Measurements from ENCODE around the gene VTA1. TPM values are rescaled to one million over a fixed set of nuclear protein-coding genes. Genes with fewer than 3 reads are reported as not detected.
A peak's percentile ranks its signal among the peaks of the same experiment; 100 is the strongest.
"Not testable (repeated sequence)": the region's sequence is repeated elsewhere in the genome, so short reads cannot be mapped to it uniquely, and the experiment has no call there.

The VTA1 gene
- total RNA-seq, 1 experiment from 2014 or later: 78.5 TPM

DNA sequence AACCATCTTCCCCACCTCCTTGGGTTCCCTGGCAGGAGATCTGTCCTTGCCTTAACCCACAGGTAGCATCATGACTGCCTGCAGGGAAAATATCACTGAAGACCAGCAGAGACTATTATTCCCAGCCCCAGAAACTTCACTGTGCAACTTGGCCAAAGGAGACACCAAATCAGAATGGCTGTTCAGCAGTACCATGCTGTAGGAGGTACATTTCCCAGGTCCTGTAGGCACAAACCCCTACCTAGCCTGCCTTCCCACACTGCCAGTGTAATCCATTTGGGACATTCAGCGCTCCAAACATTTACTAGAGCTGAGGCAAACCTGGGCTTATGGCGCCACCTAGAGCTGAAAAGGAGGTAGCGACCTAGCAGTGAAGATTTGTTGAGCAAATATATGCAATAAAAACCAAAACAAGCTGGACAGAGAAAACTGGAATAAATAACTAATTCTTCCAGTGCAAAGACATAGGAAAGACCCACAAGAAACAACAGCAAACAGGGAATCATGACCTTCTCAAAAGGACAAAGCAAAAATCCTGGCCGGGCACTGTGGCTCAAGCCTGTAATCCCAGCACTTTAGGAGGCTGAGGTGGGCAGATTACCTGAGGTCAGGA is 60.3 kb downstream of the VTA1 start:
- in situ Hi-C loops (cut with HindIII; ENCODE audit: low pct_unique_long_range_greater_than_20kb, low sequenced_read_pairs): no loop called here
- peak; percentile 21 for DNase-seq (ENCODE audit: low read depth)

DNA sequence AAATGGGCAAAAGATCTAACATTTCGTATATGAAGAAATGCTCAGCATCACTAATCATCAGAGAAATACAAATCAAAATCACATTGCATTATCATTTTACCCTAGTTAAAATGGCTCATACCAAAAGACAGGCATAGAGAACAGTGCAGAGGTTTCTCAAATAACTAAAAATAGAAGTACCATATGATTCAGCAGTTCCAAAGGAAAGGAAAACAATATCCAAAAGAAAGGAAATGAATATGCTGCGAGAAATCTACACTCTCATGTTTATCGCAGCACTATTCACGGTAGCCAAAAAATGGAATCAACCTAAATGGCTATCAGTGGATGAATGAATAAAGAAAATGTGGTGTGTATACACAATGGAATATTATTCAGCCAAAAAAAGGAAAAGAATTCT is 63.5 kb downstream of the VTA1 start:
- DNase-seq (ENCODE audit: low read depth): no peak
- in situ Hi-C loops (cut with HindIII; ENCODE audit: low pct_unique_long_range_greater_than_20kb, low sequenced_read_pairs): no loop called here

DNA sequence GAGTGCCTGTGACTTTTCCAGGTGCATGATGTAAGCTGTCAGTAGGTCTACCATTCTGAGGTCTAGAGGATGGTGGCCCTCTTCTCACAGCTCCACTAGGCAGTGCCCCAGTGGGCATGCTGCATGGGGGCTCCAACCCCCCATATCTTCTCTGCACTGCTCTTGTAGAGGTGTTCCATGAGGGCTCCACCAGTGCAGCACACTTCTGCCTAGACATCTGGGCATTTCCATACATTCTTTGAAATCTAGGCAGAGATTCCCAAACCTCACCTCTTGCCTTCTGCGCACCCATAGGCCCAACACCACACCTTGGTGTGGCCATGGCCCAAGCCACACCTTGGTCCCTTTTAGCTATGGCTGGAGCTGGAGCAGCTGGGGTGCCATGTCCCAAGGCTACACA is 66.3 kb downstream of the VTA1 start:
- DNase-seq (ENCODE audit: low read depth): no peak
- in situ Hi-C loops (cut with HindIII; ENCODE audit: low pct_unique_long_range_greater_than_20kb, low sequenced_read_pairs): no loop called here

DNA sequence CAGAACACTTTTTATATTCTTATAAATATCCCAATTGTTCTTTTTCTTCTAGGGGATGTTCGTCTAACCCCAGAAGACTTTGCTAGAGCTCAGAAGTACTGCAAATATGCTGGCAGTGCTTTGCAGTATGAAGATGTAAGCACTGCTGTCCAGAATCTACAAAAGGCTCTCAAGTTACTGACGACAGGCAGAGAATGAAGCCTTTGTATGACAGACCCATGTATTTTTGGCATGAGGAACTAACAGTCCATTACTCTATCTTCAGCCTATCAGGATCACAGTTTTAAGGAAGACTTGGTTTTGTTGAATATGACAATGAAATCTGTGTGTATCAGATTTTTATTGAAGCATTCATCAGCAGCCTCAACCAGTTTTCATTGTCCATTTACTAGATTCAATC is 71.4 kb downstream of the VTA1 start:
- in situ Hi-C loops (cut with HindIII; ENCODE audit: low pct_unique_long_range_greater_than_20kb, low sequenced_read_pairs): no loop called here
- DNase-seq (ENCODE audit: low read depth): no peak

DNA sequence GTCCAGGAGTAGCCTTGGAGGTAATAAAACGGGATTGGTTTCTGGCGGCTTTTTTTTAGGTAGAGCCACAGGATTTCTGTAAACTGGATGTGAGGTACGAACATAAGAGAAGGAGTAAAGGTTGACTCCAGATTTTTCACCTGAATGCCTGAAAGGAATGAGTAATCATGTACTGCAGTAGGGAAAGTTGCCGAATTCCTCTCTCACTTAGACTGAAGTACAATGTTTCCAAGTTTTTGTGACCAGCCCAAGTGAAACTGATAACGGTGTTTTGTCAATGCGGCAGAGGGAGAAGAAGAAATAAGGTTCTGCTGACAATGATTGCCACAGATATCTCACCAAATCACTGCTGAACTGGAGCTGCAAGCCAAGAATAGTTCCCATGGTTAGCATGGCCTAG is 75.0 kb downstream of the VTA1 start:
- no peak for DNase-seq (ENCODE audit: low read depth)
- in situ Hi-C loops (cut with HindIII; ENCODE audit: low pct_unique_long_range_greater_than_20kb, low sequenced_read_pairs): no loop called here

DNA sequence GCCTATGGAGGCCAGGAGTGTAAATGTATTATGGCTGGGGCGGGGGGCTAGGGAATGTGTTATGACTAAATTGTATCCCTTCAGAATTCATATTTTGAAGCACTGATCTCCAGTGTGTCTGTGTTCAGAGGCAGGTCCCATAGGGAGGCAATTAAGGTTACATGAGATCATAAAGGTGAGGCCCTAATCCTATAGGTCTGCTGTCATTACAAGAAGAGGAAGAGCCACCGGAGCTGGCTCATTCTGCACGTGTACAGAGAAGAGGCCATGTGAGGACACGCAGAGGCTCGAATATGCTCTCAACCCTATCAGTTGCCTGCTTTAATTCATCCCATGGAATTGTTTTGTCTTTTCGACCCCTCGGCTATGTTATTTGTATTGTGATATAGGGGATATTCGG is 76.9 kb downstream of the VTA1 start:
- in situ Hi-C loops (cut with HindIII; ENCODE audit: low pct_unique_long_range_greater_than_20kb, low sequenced_read_pairs): no loop called here
- DNase-seq (ENCODE audit: low read depth): no peak

DNA sequence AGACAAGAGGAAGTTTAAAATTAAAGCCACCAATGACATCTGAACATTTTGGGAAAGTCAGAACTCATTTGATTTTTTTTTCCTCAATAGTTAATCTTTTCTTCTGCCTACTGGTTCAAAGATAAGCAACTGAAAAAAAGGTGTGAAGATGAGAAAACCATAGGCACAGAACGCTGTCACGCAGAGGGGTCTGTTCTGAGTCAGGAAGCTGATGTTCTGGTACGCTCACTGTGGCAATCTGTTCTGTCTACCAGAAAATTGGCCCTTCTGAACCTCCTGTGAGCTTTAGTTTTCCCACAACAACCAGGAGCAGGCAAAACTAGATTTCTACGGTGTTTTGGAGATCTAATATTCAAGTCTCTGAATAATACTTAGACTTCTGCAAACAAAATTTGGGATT is 78.1 kb downstream of the VTA1 start:
- no peak for DNase-seq (ENCODE audit: low read depth)
- in situ Hi-C loops (cut with HindIII; ENCODE audit: low pct_unique_long_range_greater_than_20kb, low sequenced_read_pairs): no loop called here

DNA sequence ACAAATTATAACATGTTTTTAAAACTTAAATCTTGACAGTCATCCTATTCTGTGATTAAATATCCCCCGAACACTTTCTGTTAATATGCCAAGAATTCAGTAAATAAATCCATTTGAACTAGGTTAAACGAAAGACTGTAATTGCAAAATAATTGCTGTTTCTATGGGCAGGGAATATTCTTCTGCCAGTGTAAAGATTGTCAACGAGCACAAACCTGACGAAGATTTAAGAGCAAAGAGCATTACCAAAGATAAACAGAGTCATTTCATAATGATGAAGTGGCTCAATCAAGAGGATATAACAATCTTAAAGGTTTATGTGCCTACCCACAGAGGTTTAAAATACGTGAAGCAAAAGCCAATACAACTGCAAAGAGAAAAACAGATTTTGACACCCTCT is 78.5 kb downstream of the VTA1 start:
- in situ Hi-C loops (cut with HindIII; ENCODE audit: low pct_unique_long_range_greater_than_20kb, low sequenced_read_pairs): no loop called here

DNA sequence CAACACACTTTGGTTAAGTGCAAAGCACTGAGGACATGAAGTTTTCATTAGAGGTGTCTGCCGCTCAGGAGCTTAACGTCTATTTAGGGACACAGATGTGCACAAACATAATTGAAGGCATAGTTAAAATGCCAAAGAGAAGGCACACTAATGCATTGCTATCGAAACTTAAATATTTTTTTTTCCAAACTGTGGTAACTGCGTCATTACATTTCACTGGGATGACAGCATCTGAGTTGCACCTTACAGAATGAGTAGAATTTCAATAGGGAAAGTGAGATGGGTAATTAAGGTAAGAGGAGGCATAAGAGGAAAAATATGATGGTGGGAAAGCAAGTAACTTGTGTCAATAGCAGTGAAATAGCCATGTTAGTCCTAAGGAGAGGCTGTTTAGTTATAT is 79.7 kb downstream of the VTA1 start:
- no peak for DNase-seq (ENCODE audit: low read depth)
- in situ Hi-C loops (cut with HindIII; ENCODE audit: low pct_unique_long_range_greater_than_20kb, low sequenced_read_pairs): no loop called here

More for the DNA sequence above, 78.5 kb downstream of the VTA1 start:
- no peak for DNase-seq (ENCODE audit: low read depth)

DNA sequence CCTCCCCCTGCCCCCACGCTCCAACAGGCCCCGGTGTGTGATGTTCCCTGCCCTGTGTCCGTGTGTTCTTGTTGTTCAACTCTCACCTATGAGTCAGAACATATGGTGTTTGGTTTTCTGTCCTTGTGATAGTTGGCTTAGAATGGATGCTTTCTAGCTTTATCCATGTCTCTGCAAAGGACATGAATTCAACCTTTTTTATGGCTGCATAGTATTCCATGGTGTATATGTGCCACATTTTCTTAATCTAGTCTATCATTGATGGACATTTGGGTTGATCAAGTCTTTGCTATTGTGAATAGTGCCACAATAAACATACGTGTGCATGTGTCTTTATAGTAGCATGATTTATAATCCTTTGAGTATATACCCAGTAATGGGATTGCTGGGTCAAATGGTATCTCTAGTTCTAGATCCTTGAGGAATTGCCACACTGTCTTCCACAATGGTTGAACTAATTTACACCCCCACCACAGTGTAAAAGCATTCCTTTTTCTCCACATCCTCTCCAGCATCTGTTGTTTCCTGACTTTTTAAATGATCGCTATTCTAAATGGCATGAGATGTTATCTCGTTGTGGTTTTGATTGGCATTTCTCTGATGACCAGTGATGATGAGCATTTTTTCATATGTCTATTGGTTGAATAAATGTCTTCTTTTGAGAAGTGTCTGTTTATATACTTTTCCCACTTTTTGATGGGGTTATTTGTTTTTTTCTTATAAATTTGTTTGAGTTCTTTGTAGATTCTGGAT is 82.6 kb downstream of the VTA1 start:
- not testable (repeated sequence) for DNase-seq (ENCODE audit: low read depth)

DNA sequence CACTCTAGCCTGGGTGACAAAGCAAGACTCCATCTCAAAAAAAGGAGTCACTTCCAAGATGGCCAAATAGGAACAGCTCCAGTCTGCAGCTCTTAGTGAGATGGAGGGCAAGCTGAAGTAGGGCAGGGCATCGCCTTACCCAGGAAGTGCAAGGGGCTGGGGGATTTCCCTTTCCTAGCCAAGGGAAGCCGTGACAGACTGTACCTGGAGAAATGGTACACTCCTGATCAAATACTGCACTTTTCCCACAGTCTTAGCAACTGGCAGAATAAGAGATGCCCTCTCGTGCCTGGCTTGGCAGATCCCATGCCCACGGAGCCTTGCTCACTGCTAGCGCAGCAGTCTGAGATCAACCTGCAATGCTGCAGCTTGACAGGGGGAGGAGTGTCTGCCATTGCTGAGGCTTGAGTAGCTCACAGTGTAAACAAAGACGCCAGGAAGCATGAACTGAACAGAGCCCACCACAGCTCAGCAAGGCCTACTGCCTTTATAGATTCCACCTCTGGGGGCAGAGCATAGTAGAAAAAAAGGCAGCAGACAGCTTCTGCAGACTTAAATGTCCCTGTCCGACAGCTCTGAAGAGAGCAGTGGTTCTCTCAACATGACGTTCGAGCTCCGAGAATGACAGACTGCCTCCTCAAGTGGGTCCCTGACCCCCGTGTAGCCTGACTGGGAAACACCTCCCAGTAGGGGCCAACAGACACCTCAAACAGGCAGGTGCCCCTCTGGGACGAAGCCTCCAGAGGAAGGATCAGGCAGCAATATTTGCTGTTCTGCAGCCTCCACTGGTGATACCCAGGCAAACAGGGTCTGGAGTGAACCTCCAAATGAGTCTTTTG is 85.4 kb downstream of the VTA1 start:
- peak; percentile 33 for DNase-seq (ENCODE audit: low read depth)
- in situ Hi-C loops (cut with HindIII; ENCODE audit: low pct_unique_long_range_greater_than_20kb, low sequenced_read_pairs): not testable (repeated sequence)

More for the DNA sequence above, 82.6 kb downstream of the VTA1 start:
- in situ Hi-C loops (cut with HindIII; ENCODE audit: low pct_unique_long_range_greater_than_20kb, low sequenced_read_pairs): not testable (repeated sequence)

DNA sequence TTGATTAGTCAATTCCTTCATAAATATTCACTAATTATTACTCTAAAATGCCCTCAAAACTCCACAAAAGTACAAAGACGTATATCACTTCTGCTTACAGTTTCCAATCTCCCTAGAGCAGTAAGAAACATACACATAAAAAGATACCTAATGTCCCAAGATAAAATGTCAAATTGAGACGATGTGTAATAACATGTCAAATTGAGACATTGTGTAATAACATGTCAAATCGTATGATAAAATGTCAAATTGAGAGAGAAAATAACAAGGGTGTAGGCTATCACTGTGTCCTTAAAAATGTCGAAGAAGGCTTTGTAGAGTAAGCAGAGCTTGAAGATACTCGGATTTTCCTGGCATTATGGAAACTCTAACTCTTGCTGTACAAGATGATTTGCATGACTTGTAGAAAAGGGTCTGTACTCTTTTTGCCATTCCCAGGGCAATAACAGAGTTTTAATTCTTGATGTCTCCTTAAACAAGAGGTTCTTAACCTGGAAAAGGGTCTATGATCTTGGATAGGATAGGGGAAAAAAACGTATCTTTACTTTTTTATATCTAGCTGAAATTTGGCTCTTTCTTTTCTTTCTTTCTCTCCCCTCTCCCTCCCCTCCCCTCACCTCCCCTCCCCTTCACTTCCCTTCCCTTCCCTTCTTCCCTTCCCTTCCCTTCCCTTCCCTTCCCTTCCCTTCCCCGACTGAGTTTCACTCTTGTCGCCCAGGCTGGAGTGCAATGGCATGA is 87.1 kb downstream of the VTA1 start:
- in situ Hi-C loops (cut with HindIII; ENCODE audit: low pct_unique_long_range_greater_than_20kb, low sequenced_read_pairs): no loop called here

DNA sequence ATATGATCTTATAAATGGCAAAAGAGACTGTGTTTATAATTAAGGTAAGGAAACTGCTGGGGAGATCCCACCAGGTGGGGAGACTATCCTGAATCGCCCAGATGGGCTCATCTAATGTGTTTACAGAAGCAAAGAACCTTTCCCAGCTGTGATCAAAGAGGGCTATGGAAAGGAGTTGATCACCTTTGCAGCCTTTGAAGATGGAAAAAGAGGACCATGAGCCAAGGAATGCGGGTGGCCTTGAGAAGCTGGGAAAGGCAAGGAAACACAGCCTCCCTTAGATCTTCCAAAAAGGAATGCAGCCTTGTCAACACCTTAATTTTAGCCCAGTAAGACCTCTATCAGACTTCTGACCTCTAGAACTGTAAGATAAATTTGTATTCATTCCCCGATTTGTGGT is 88.2 kb downstream of the VTA1 start:
- in situ Hi-C loops (cut with HindIII; ENCODE audit: low pct_unique_long_range_greater_than_20kb, low sequenced_read_pairs): no loop called here

More for the DNA sequence above, 87.1 kb downstream of the VTA1 start:
- DNase-seq (ENCODE audit: low read depth): no peak

DNA sequence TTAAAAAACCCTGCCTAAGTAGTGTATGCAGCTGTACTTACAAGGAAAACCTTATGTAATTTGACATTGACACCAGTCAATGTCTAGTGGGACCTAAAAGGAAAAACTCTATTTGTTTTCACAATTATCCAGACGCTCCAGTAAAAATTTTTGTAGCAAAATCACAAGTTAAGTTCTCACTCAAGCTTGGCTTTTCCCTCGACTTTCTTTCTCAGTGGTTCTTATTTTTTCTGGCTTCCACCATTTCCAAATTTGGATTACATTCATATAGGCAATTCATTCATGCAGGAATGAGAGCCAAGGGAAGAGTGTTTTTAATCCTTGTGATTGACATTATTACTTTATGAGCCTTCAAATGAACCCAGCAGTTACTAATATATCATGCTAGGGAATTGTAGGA is 88.7 kb downstream of the VTA1 start:
- no peak for DNase-seq (ENCODE audit: low read depth)

More for the DNA sequence above, 88.2 kb downstream of the VTA1 start:
- no peak for DNase-seq (ENCODE audit: low read depth)

DNA sequence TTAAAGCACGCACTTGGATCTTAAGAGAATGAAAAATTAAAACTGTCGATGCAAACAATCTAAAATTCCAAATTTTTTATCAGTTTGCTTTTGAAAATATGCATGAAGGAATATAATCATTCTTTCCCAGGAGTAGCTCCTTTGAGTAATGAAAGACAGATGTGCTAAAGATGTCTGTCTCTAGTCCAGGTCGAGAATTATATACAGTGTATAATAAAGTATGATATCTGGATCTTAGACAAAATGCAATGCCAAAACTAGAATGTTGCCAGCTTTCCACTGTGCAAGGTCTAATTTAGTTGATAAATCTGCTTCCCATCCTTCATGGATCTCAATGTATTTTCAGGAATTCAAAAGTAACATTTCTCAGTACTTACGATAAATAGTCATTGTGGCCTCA is 89.6 kb downstream of the VTA1 start:
- in situ Hi-C loops (cut with HindIII; ENCODE audit: low pct_unique_long_range_greater_than_20kb, low sequenced_read_pairs): no loop called here
- no peak for DNase-seq (ENCODE audit: low read depth)

More for the DNA sequence above, 88.7 kb downstream of the VTA1 start:
- in situ Hi-C loops (cut with HindIII; ENCODE audit: low pct_unique_long_range_greater_than_20kb, low sequenced_read_pairs): no loop called here

DNA sequence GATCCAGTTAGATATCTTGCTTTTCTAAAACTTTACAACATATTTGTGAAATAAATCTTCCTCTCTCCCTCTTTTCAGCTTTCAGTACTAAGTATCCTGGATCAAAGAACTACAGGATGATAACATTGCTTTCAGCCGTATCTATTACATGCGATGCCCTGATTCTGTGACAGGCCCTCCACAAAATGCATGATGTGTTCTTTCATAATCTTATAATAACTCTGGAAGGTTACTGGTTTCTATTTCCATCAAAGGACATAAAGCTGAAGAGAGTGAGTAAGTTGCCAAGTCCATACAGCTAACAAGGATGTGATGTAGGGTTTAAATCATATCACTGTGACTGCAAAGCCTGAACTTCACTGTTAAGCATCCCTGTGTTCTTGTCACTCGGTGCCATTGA is 91.8 kb downstream of the VTA1 start:
- no peak for DNase-seq (ENCODE audit: low read depth)
- in situ Hi-C loops (cut with HindIII; ENCODE audit: low pct_unique_long_range_greater_than_20kb, low sequenced_read_pairs): no loop called here

DNA sequence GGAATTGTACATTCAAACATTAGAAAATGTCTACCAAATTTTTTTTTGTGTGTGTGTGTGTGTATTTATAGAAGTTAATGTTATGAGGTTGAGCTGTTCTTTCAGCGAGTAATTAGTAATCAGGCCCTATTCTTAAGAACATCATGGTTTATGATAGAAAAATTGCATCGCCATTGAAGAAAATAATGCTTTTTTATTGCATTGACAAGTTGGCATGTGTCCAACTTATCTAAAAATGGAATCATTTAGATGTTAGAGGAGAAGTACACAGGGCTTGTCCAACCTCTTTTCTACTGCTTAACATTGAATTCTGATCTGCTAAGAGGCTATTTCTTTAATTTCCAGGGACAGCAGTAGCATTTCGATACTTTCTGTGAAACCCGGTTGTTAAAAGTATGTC is 93.1 kb downstream of the VTA1 start:
- DNase-seq (ENCODE audit: low read depth): no peak
- in situ Hi-C loops (cut with HindIII; ENCODE audit: low pct_unique_long_range_greater_than_20kb, low sequenced_read_pairs): no loop called here

DNA sequence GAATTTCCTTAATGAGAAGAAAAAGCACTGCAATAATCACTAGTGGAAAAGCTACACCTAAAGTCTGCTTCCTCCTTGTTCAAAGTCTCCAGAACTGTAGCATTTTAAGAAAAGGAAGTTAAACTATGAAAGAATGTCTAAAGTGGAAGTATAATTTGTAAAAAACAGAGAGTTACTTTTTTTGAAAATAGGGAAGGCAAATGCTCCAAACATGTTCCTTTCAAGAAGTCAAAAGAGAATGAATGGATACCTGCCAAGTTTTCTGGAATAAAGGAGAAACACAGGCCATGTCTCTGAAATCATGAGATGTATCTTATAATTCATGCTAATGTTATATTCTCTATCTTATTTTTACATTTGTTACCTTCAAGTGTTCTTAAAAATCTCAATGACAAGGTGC is 94.0 kb downstream of the VTA1 start:
- in situ Hi-C loops (cut with HindIII; ENCODE audit: low pct_unique_long_range_greater_than_20kb, low sequenced_read_pairs): no loop called here
- no peak for DNase-seq (ENCODE audit: low read depth)

DNA sequence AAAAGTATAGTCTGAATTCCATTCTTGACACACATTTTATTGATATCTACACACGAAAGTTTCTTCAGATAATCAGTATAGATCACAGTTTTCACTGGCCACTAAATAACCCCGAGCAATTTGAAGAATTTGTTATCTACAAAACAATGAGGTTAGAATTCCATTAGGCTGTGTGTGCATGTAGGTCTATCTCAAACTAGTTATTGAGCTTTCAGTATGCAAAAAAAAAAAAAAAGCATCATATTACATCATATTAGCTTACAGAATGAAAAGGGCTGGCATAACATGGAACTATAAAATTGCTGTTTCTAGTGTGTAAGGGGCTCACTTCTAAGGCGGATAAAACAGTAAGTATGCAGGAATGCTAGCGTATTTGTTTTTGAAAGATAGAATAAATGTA is 95.2 kb downstream of the VTA1 start:
- in situ Hi-C loops (cut with HindIII; ENCODE audit: low pct_unique_long_range_greater_than_20kb, low sequenced_read_pairs): no loop called here
- no peak for DNase-seq (ENCODE audit: low read depth)

Measured in Caki2 (cell line).